OCI-LY1 (cell line): ENCODE results near the gene PDK2.

Experiments used
- EZH2 ChIP-seq: fragments of 200-600 bp; sonication (generic), shearing (Covaris generic); IDR thresholded peaks from 2 replicates; pipeline ENCODE4 v1.8.0; 2017; ENCODE audit warnings: borderline replicate concordance, mixed run types, mild to moderate bottlenecking, antibody characterized with exemption, low read length, moderate library complexity, mixed read lengths
- TF ChIP-seq, protein P1 (sequence below): fragments of 200-600 bp; sonication (generic), shearing (Covaris generic); IDR thresholded peaks from 2 replicates; pipeline ENCODE4 v1.5.1; 2017; ENCODE audit warnings: mild to moderate bottlenecking, antibody characterized with exemption, low read length, moderate library complexity, mixed read lengths

- TF ChIP-seq, protein P1, sequence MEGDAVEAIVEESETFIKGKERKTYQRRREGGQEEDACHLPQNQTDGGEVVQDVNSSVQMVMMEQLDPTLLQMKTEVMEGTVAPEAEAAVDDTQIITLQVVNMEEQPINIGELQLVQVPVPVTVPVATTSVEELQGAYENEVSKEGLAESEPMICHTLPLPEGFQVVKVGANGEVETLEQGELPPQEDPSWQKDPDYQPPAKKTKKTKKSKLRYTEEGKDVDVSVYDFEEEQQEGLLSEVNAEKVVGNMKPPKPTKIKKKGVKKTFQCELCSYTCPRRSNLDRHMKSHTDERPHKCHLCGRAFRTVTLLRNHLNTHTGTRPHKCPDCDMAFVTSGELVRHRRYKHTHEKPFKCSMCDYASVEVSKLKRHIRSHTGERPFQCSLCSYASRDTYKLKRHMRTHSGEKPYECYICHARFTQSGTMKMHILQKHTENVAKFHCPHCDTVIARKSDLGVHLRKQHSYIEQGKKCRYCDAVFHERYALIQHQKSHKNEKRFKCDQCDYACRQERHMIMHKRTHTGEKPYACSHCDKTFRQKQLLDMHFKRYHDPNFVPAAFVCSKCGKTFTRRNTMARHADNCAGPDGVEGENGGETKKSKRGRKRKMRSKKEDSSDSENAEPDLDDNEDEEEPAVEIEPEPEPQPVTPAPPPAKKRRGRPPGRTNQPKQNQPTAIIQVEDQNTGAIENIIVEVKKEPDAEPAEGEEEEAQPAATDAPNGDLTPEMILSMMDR = no peak
- no peak for TF ChIP-seq EZH2
These were observed 42.1 kb upstream of the PDK2 start for GRCh38 chr17:50052822-50053653.
